Measurements from ENCODE around the gene IGSF3. TPM values are rescaled to one million over a fixed set of nuclear protein-coding genes. Genes with fewer than 3 reads are reported as not detected.

Gene IGSF3
- total RNA-seq, 1 experiment from 2014 or later = 30.1 TPM

- TF ChIP-seq EZH2 (IDR thresholded peaks at IDR 0.05; ENCODE audit: low read depth) = no peak
- TF ChIP-seq, protein P1, sequence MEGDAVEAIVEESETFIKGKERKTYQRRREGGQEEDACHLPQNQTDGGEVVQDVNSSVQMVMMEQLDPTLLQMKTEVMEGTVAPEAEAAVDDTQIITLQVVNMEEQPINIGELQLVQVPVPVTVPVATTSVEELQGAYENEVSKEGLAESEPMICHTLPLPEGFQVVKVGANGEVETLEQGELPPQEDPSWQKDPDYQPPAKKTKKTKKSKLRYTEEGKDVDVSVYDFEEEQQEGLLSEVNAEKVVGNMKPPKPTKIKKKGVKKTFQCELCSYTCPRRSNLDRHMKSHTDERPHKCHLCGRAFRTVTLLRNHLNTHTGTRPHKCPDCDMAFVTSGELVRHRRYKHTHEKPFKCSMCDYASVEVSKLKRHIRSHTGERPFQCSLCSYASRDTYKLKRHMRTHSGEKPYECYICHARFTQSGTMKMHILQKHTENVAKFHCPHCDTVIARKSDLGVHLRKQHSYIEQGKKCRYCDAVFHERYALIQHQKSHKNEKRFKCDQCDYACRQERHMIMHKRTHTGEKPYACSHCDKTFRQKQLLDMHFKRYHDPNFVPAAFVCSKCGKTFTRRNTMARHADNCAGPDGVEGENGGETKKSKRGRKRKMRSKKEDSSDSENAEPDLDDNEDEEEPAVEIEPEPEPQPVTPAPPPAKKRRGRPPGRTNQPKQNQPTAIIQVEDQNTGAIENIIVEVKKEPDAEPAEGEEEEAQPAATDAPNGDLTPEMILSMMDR (conservative IDR thresholded peaks at IDR 0.05) = no peak
- POLR2A ChIA-PET (ENCODE audit: unreplicated experiment) = no interaction called here
- no peak overlapping the region for H3K4me3 ChIP-seq
- H4K20me1 ChIP-seq (ENCODE audit: insufficient read depth) = peaks cover 14% of the 10 kb centered on the region; the same call in 1 of the 2 replicates
- H3K27ac ChIP-seq = no peak overlapping the region
- H3K9me3 ChIP-seq (ENCODE audit: insufficient read depth, low read depth) = no peaks in the 10 kb centered on the region
- no peak overlapping the region for H3K4me2 ChIP-seq
- no peaks in the 10 kb centered on the region for H3K27me3 ChIP-seq (ENCODE audit: insufficient read depth, low read depth)
- H3K4me1 ChIP-seq (replicated peaks; ENCODE audit: insufficient read depth) = peaks cover 31% of the 10 kb centered on the region
- peaks cover 19% of the 10 kb centered on the region for H3F3A ChIP-seq (ENCODE audit: insufficient read depth, low read depth)
- peaks cover 8% of the 10 kb centered on the region for H3K36me3 ChIP-seq (ENCODE audit: low read depth)
- H3K79me2 ChIP-seq (ENCODE audit: low read depth) = peaks cover 28% of the 10 kb centered on the region
- DNase-seq = no peak
- CTCF ChIA-PET = no interaction called here
- H3K9me2 ChIP-seq (ENCODE audit: insufficient read depth) = no peaks in the 10 kb centered on the region
- no peak overlapping the region for H2AFZ ChIP-seq
- intact Hi-C loops (cut with micrococcal nuclease; ENCODE audit: unreplicated experiment) = loop anchor here (5.0 to 10.0 kb wide), 4 partner anchors 164 to 709 kb away; no protein-coding TSS in a partner anchor
- BruUV-seq (replicated peaks) = no TSS peak
These were observed 94.6 kb downstream of the IGSF3 start for GRCh38 chr1:116572771-116573430.

DNA sequence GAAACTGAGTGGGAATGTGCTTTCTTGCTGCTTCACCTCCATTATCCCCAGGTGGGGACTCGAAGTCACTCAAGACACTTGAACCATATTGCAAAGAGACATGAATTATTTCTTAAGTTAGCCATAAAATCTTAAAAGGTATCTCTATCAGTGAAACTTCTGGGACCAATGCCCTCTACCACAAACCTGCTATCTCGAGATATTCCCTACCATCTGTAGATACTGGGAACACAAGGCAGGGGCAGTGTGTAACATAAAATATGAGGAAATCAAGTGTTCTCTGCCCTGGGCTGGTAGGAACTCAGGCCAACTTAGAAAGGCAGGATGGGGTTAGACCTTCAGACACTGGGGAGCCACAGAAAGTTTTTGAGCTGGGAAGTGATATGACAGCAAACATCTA, 95.4 kb downstream of the IGSF3 start:
- H4K20me1 ChIP-seq (ENCODE audit: insufficient read depth) = peaks cover 14% of the 10 kb centered on the region; the same call in 1 of the 2 replicates
- no peak overlapping the region for H3K4me3 ChIP-seq
- CTCF ChIA-PET = no interaction called here
- no TSS peak for BruUV-seq (replicated peaks)
- peaks cover 36% of the 10 kb centered on the region for H3K79me2 ChIP-seq (ENCODE audit: low read depth)
- H3K4me2 ChIP-seq = peak overlapping the region; percentile 94
- peaks cover 37% of the 10 kb centered on the region for H3K4me1 ChIP-seq (replicated peaks; ENCODE audit: insufficient read depth)
- H2AFZ ChIP-seq = no peak overlapping the region
- H3K27ac ChIP-seq = 0 out of 2 replicates have a peak overlapping the region, but pooled peaks have one; percentile 90
- H3K9me2 ChIP-seq (ENCODE audit: insufficient read depth) = no peaks in the 10 kb centered on the region
- no peaks in the 10 kb centered on the region for H3K27me3 ChIP-seq (ENCODE audit: insufficient read depth, low read depth)
- intact Hi-C loops (cut with micrococcal nuclease; ENCODE audit: unreplicated experiment) = loop anchor here (5.0 to 10.0 kb wide), 4 partner anchors 165 to 710 kb away; no protein-coding TSS in a partner anchor
- TF ChIP-seq, protein P1 (conservative IDR thresholded peaks at IDR 0.05) = no peak
- TF ChIP-seq EZH2 (IDR thresholded peaks at IDR 0.05; ENCODE audit: low read depth) = no peak
- H3K9me3 ChIP-seq (ENCODE audit: insufficient read depth, low read depth) = no peaks in the 10 kb centered on the region
- POLR2A ChIA-PET (ENCODE audit: unreplicated experiment) = no interaction called here
- DNase-seq = no peak
- H3F3A ChIP-seq (ENCODE audit: insufficient read depth, low read depth) = peaks cover 19% of the 10 kb centered on the region
- H3K36me3 ChIP-seq (ENCODE audit: low read depth) = peaks cover 15% of the 10 kb centered on the region

DNA sequence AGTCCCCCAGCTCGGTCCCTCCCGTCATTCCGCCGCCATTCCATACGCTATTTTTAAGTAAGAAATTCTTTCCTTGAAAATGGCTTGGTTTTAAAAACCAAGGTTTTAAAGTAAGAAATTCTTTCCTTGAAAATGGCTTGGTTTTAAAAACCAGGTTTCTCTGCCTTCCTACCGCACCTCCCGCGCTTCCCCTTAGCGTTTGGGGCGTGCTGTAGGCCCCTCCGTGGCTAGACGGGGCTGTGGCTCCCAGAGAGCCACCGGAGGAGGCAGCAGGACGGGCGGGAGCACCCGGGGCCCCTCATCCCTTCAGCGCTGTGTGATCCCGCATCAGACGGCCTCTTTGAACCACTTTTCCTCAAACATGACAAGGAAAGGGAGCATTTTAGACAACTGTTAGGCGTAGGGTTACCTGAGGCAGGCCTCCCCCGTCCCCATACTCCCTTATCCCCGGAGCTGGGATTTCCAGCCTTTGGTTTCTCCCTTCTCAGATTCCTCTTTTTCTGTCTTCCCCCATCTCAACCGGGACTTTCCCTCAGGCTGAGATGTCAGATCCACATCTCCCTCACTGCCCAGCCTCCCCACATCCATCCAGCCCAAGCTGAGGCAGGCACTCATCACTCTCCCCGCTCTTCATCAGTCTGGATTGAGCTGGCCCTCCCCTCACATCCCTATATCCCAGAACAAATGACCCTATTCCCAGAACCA, 96.2 kb downstream of the IGSF3 start:
- intact Hi-C loops (cut with micrococcal nuclease; ENCODE audit: unreplicated experiment) = loop anchor here (5.0 to 10.0 kb wide), 4 partner anchors 166 to 711 kb away; no protein-coding TSS in a partner anchor
- Histone ChIP-seq H3K9me2 (ENCODE audit: insufficient read depth) (no peaks in the 10 kb centered on the region), H3K27ac (peak overlapping the region; percentile 90), H3K9me3 (ENCODE audit: insufficient read depth, low read depth) (no peaks in the 10 kb centered on the region), H3K79me2 (ENCODE audit: low read depth) (peaks cover 42% of the 10 kb centered on the region), H4K20me1 (ENCODE audit: insufficient read depth) (peaks cover 16% of the 10 kb centered on the region; the same call in 1 of the 2 replicates), H3F3A (ENCODE audit: insufficient read depth, low read depth) (peaks cover 19% of the 10 kb centered on the region), H2AFZ (peak overlapping the region; percentile 88), H3K4me2 (peak overlapping the region; percentile 94), H3K4me3 (peak overlapping the region; percentile 85; the same call in 1 of the 2 replicates), H3K27me3 (ENCODE audit: insufficient read depth, low read depth) (no peaks in the 10 kb centered on the region), H3K36me3 (ENCODE audit: low read depth) (peaks cover 17% of the 10 kb centered on the region), H3K4me1 (replicated peaks; ENCODE audit: insufficient read depth) (peaks cover 37% of the 10 kb centered on the region)
- DNase-seq = no peak
- TF ChIP-seq, protein P1 (conservative IDR thresholded peaks at IDR 0.05) = no peak
- no peak for TF ChIP-seq EZH2 (IDR thresholded peaks at IDR 0.05; ENCODE audit: low read depth)
- POLR2A ChIA-PET (ENCODE audit: unreplicated experiment) = interaction anchor here (0.5 to 0.7 kb wide), 4 partner anchors 56 to 973 kb away, joined by 3 to 8 read pairs (median 5); partner anchors contain the start of gene TTF2
- CTCF ChIA-PET = no interaction called here
- BruUV-seq (replicated peaks) = TSS peak; percentile 88
